Coronary artery (tissue), 2 donors: ENCODE results near the gene LIM2.

Source experiments
- DNase-seq: peaks from one replicate; pipeline ENCODE4 v3.0.0-alpha.2; 2017; ENCODE audit warnings: low spot score
- H3K27ac ChIP-seq, 2 donors: fragments of 200-600 bp; sonication (generic); one replicate each; pipeline ENCODE4 v1.5.1; 2016 to 2019
- H3K4me3 ChIP-seq: fragments of 200-600 bp; sonication (generic); 2 replicates; pipeline ENCODE4 v1.5.1; 2016; ENCODE audit warnings: mild to moderate bottlenecking, moderate library complexity
- CTCF ChIP-seq: fragments of 200-600 bp; sonication (generic); IDR thresholded peaks from one replicate; pipeline ENCODE4 v1.5.1; 2019; ENCODE audit warnings: antibody characterized with exemption

LIM2 gene

DNA sequence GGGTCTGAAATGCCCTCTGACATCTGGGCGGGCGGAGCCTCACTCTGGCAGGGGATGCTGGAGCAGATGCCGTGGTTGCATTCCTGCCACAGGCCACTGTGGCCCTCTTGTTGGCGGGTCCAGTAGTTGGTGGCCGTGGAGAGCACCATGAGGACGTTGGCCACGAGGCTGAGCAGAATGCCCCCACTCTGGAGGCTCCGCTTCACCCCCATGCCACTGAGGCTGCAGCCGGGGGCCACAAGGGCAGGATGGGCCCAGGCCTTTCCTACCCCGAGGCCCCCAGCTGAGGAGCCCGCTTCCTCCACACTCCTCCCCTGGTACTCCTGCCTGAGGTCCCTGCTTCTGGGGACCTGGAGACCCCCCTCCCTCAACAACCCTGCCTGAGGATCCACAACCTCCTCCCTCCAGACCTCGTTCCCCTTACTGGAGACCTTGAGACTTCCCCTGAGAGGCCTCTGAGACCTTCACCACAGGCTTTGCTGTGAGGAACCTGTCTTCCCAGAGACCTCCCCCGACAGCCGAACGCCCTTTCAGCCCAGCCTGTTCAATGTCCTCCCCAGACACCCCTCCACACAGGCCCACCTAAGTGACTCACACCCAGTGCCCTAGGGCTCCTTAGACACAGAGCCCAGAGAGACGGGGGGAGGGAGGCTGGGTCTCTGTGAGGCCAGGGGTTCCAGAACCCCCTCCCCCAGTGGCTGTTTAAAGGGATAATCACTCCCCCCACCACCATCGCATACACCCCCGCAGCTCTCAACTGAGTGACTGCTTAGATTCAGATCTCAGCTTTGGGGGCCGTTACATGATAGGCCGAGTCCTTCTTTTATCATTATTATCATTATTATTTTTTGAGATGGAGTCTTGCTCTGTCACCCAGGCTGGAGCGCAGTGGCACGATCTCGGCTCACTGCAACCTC, 19.1 kb downstream of the LIM2 start, which contains the start of gene CLDND2:
TSS of gene CLDND2 (minus strand) at position 638 of the 917 bp plus-strand sequence. CDS start at position 212, 426 bp downstream.
- no peak for TF ChIP-seq CTCF
- Histone ChIP-seq H3K4me3 (peak within 1 kb of the TSS; percentile 84), H3K27ac (peak within 1 kb of the TSS; percentile 57 to 100)
- DNase-seq: no peak

DNA sequence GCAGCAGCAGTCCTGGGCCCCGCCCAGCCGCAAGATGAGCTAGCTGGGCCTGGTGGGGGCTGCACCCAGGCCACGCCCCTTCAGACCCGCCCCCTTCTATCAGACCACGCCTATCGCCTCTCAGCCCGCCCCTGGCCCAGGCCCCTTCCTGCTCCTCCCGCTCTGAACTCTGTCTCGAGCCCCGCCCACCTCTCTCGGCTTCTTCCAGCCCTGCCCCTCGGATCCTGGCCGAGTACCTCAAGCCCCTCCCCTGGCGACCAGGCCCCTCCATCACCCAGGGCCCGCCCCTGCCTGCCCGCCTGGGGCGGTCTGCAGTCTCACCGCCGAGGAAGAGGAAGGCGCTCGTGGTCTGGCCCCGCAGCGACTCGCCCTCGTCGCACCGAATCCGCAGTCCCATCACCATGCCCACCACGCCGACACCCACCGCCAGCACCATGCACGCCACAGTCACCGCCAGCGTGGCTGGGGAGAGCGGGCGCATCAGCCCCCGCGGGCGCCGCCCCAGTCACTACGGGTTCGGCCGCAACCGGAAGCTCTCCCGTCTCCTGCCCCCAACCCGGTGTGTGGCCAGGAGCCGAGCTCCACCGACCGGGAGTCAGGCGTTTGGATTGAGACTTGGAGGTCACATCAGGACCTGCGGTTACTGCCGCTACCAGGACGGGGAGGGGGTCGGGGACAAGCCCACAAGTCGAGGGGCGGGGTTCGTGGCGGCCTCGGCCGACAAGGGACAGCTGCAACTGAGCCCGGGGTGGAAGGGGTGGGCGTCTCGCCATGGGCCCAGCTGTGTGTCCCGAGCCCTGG, 20.0 kb downstream of the LIM2 start:
- Histone ChIP-seq H3K4me3 (peak overlapping the region; percentile 84), H3K27ac (peak overlapping the region; percentile 95 to 100)
- peak; percentile 100 for DNase-seq
- TF ChIP-seq CTCF: no peak

- peak overlapping the region; percentile 84 for H3K4me3 ChIP-seq
- H3K27ac ChIP-seq: peak overlapping the region; percentile 95 to 100
- DNase-seq: no peak
- TF ChIP-seq CTCF: no peak
These were observed 20.6 kb downstream of the LIM2 start for GRCh38 chr19:51367255-51367564.

DNA sequence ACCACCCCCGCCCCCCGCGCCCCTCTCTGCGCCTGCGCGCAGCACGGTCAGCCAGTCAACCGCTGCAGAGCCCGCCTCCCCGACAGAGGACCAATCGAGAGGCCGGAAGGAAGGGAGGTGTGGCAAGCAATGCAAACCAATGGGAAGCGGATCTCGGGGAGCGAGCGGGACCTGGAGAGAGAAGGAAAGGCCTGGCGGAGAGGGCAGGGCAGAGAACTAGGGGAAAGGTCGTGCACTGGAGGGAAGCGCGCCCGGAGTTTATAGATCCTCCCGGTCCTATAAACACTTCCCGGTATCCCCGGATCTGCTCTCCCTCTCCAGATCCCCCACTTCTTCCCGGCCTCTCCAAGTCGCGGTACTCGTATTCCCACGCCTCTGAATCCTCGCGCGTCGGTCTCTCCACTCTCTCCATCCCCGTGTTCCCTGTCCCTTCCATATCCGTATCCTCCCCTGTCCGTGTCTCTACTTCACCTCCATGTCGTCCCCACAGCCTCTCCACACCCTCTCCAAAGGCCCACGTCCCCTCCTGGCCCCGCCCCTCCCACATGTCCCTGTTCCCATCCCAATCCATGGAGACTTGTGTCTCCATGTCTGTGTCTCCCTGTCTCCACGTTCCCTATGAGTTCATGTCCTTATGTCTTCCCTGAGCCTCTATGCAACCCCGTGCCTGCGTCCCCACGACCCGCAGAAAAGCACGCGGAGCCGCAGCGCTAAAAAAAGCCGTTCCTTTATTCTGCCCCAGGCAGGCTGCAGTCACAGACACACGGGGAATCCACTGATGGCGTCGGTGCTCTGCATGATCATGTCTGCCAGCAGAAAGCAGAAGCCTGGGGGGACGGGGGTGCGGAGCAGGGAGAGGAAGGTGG, 21.2 kb downstream of the LIM2 start:
- H3K4me3 ChIP-seq: peak overlapping the region; percentile 84
- DNase-seq: peak; percentile 100
- TF ChIP-seq CTCF: no peak
- H3K27ac ChIP-seq: peak overlapping the region; percentile 95 to 100

DNA sequence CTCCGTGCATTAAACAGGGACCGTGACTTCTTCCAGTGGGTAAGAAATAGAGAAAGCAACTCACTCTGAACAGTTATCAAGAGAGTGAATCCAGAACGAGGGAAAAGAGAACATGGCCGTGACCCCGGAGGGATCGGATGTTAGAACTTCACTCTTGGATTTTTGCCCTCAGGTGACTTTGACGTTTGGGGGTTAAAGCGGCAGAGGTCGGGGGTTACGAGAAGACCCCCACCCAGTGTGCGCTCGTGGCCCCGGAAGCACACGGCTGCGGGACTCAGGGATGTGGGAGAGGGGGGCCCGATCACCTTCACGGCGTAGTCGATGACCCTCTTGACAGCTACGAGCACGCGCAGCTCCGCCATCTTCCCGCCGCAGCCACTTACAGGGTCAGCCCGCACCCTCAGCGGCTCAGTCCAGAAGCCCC, 21.8 kb downstream of the LIM2 start, which contains the start of gene ETFB:
TSS of gene ETFB (minus strand) at position 424 of the 424 bp plus-strand sequence. CDS start at position 362, 62 bp downstream.
- Histone ChIP-seq H3K4me3 (peak within 1 kb of the TSS; percentile 84), H3K27ac (peak within 1 kb of the TSS; percentile 95 to 100)
- no peak for DNase-seq
- no peak for TF ChIP-seq CTCF

DNA sequence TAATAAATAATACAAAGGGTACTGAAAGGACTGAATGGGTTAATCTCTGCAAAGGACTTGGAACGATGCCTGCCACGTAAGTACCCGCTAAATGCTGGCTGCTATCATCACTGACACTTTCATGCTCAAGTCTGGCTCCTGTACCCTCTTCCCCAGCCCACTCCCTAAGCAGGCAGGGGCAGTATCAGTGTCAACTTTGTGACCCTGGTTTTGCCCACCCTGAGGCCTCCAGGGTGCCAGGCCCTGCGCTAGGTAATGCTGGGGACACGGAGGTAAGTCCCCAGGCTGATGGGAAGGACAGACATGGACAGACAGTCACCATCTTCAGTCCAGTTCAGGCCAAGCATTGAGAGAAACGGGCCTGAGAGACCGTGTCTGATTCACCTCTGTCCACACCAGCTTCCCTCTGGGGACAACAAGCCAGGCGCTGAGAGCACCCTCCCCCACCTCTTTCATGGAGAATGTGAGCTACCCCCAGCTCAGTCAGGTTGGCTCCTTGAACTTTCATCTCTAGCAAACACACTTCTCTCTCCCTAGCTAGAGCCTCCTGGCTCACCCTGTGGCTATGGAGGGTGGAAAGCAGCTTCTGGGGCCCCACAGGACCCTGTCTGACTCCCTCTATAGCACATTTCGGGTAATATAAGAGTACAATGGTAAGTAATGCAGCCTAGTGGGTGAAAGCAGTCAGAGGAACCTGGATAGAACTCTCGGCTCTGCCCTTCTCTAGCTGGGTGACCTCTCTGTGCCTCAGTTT, 22.4 kb downstream of the LIM2 start:
- DNase-seq: no peak
- H3K27ac ChIP-seq: peak overlapping the region; percentile 95 to 100
- TF ChIP-seq CTCF: no peak
- H3K4me3 ChIP-seq: peak overlapping the region; percentile 84
